ENCODE data around the gene ZNF619.
A peak's percentile ranks its signal among the peaks of the same experiment; 100 is the strongest.

GRCh38 chr3:40452876-40453730 lies 23.8 kb upstream of the ZNF619 start:
- TF ChIP-seq POLR2A (IDR thresholded peaks at IDR 0.05; ENCODE audit: low read length) (peak; percentile 95), GATA1 (IDR thresholded peaks at IDR 0.05; ENCODE audit: low read depth, low read length) (no peak)
